Progenitor cell of endocrine pancreas (in vitro differentiated cells): Measurements from ENCODE around the gene DCDC2. TPM values are rescaled to one million over a fixed set of nuclear protein-coding genes. Genes with fewer than 3 reads are reported as not detected.
"Not testable (repeated sequence)": the region's sequence is repeated elsewhere in the genome, so short reads cannot be mapped to it uniquely, and the experiment has no call there.

Experiments used
- DNase-seq: peaks from one replicate; pipeline ENCODE4 v3.0.0; 2021; ENCODE audit warnings: low spot score; ENCODE audit not compliant: unreplicated experiment
- H3K27ac Mint-ChIP-seq: 2 replicates; pipeline ENCODE4 v1.8.0; 2021; ENCODE audit warnings: mild to moderate bottlenecking, moderate library complexity, mixed read lengths
- H3K27me3 Mint-ChIP-seq: 2 replicates; pipeline ENCODE4 v1.8.0; 2021; ENCODE audit warnings: mixed read lengths
- H3K36me3 Mint-ChIP-seq: 2 replicates; pipeline ENCODE4 v1.8.0; 2022; ENCODE audit warnings: mixed read lengths; ENCODE audit not compliant: insufficient read depth
- H3K4me1 Mint-ChIP-seq: 2 replicates; pipeline ENCODE4 v1.8.0; 2021; ENCODE audit warnings: low read depth, mixed read lengths
- H3K4me3 Mint-ChIP-seq: 2 replicates; pipeline ENCODE4 v1.8.0; 2021; ENCODE audit warnings: low read depth, mild to moderate bottlenecking, moderate library complexity, mixed read lengths
- H3K9me3 Mint-ChIP-seq: 2 replicates; pipeline ENCODE4 v1.8.0; 2021; ENCODE audit warnings: low read depth, mixed read lengths
- total RNA-seq: library from RNA; stranded (reverse); gene quantifications from 2 replicates; pipeline ENCODE4 v1.2.1, GENCODE V29; 2021
- TF ChIP-seq, protein P1 (sequence below): fragments of 200-600 bp; sonication (generic); IDR thresholded peaks from one replicate; pipeline ENCODE4 v1.5.0; 2021; ENCODE audit warnings: antibody characterized with exemption, mild to moderate bottlenecking; ENCODE audit not compliant: unreplicated experiment

Gene DCDC2
- total RNA-seq, 1 donor from 2014 or later, result 22.2 TPM

DNA sequence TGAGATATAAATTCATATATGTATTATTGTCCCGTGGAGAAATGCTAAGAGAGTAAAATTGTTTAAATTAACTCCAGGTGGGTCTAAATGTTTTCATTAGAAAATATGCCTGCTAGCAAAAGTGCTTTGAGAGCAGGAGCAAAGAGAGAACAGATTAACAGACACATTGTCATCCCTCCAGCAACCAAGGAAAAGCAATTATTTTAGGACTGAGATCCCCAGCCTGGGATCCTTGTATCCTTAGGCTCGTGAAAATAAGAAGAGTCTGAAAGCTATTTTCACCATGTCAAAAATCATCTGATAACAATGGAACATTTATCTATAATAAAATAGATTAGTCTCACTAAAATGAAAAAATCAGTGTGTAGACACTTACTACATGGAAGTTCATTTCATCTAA is 33.3 kb upstream of the DCDC2 start:
- H3K4me3 Mint-ChIP-seq, result no peak overlapping the region
- TF ChIP-seq, protein P1, sequence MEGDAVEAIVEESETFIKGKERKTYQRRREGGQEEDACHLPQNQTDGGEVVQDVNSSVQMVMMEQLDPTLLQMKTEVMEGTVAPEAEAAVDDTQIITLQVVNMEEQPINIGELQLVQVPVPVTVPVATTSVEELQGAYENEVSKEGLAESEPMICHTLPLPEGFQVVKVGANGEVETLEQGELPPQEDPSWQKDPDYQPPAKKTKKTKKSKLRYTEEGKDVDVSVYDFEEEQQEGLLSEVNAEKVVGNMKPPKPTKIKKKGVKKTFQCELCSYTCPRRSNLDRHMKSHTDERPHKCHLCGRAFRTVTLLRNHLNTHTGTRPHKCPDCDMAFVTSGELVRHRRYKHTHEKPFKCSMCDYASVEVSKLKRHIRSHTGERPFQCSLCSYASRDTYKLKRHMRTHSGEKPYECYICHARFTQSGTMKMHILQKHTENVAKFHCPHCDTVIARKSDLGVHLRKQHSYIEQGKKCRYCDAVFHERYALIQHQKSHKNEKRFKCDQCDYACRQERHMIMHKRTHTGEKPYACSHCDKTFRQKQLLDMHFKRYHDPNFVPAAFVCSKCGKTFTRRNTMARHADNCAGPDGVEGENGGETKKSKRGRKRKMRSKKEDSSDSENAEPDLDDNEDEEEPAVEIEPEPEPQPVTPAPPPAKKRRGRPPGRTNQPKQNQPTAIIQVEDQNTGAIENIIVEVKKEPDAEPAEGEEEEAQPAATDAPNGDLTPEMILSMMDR, result no peak
- no peak overlapping the region for H3K27ac Mint-ChIP-seq
- H3K27me3 Mint-ChIP-seq, result no peaks in the 10 kb centered on the region
- peaks cover 2% of the 10 kb centered on the region for H3K9me3 Mint-ChIP-seq
- no peaks in the 10 kb centered on the region for H3K4me1 Mint-ChIP-seq
- H3K36me3 Mint-ChIP-seq, result no peaks in the 10 kb centered on the region
- no peak for DNase-seq

DNA sequence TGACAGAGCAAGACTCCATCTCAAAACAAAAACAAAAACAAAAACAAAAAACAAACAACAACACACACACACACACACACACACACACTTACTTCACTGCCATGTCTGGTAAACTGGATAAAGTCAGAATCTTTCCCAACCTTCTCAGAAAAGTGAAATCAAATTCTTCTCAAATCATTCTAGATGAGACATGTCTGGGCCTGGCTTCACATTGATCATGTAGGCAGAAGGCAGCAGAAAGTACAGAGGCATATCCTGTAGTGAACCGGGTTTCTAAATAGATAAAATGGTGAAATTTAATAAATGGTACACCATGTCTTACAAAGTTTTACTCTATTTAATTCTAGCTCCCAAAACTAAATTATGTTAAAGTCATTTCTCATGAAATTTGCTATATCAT is 30.0 kb upstream of the DCDC2 start:
- TF ChIP-seq, protein P1, result no peak

DNA sequence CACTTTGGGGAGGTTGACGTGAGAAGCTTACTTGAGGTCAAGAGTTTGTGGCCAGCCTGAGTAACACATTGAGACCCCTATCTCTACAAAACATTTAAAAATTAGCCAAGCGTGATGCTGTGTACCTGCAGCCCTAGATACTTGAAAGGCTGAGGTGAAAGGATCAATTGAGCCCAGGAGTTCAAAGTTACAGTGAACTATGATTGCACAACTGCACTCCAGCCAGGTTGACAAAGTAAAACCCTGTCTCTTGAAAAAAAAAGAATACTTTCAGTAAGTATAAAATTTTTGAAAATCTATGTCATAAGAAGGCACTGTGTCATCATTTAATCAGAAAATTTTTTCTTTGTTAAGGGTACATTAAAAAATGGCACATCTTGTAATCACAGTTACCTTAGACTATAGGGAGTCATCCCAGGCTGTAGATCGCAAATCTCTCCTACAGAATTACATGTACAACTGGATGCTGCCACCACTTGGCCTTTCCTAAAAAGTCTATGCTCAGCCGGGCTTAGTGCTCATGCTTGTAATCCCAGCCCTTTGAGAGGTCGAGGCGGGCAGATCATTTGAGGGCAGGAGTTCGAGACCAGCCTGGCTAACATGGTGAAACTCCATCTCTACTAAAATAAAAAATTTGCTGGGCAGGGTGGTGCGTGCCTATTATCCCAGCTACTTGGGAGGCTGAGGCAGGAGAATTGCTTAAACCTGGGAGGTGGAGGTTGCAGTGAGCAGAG is 27.8 kb upstream of the DCDC2 start:
- no peak for DNase-seq
- Mint-ChIP-seq H3K4me3 (no peak overlapping the region), H3K27ac (peak overlapping the region; percentile 31), H3K9me3 (peaks cover 3% of the 10 kb centered on the region), H3K4me1 (peaks cover 30% of the 10 kb centered on the region), H3K36me3 (peaks cover 2% of the 10 kb centered on the region), H3K27me3 (no peaks in the 10 kb centered on the region)
- TF ChIP-seq, protein P1, result no peak

More for the DNA sequence above, 30.0 kb upstream of the DCDC2 start:
- DNase-seq, result no peak
- Mint-ChIP-seq H3K4me1 (peaks cover 14% of the 10 kb centered on the region), H3K27me3 (no peaks in the 10 kb centered on the region), H3K36me3 (peaks cover 2% of the 10 kb centered on the region), H3K27ac (no peak overlapping the region), H3K4me3 (no peak overlapping the region), H3K9me3 (peaks cover 3% of the 10 kb centered on the region)

DNA sequence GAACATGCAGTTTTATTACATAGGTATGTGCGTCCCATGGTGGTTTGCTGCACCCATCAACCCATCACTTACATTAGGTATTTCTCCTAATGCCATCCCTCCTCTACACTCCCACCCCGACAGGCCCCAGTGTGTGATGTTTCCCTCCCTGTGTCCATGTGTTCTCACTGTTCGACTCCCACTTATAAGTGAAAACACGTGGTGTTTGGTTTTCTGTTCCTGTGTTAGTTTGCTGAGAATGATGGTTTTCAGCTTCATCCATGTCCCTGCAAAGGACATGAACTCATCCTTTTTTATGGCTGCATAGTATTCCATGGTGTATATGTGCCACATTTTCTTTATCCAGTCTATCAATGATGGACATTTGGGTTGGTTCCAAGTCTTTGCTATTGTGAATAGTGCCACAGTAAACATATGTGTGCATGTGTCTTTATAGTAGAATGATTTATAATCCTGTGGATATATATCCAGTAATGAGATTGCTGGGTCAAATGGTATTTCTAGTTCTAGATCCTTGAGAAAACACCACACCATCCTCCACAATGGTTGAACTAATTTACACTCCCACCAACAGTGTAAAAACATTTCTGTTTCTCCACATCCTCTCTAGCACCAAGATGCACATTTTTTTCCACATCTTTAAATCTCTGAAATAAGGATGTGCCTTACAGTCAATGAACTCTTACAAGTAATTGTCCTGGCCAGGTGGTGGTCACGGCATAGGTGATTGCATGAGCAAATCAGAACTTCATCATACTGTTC is 26.7 kb upstream of the DCDC2 start:
- H3K9me3 Mint-ChIP-seq, H3K27me3 Mint-ChIP-seq, DNase-seq, H3K27ac Mint-ChIP-seq, H3K36me3 Mint-ChIP-seq, H3K4me3 Mint-ChIP-seq: not testable (repeated sequence)
- H3K4me1 Mint-ChIP-seq, result peaks cover 30% of the 10 kb centered on the region

GRCh38 chr6:24382891-24383494 is 25.1 kb upstream of the DCDC2 start:
- Mint-ChIP-seq H3K4me3 (peak overlapping the region; percentile 50), H3K4me1 (peaks cover 30% of the 10 kb centered on the region), H3K27ac (peak overlapping the region; percentile 95)
- DNase-seq, H3K36me3 Mint-ChIP-seq, H3K27me3 Mint-ChIP-seq, H3K9me3 Mint-ChIP-seq: not testable (repeated sequence)

DNA sequence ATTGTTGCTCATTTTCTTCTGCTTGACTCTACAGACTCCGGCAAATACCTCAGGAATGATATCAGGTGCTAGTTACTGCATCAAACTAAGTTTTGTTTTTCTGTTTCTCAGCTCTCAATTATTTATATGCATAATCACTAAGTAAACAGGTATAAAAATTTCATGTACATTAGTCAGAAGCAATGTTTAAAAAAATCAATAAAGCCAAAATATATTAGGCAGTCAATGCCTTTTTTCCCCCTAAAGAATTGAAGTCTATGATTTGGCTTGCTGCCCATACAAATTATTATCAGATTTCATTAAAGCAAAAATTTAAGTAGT is 24.3 kb upstream of the DCDC2 start:
- Mint-ChIP-seq H3K4me1 (peaks cover 30% of the 10 kb centered on the region), H3K36me3 (peaks cover 2% of the 10 kb centered on the region), H3K4me3 (no peak overlapping the region), H3K27me3 (no peaks in the 10 kb centered on the region), H3K27ac (peak overlapping the region; percentile 95), H3K9me3 (peaks cover 3% of the 10 kb centered on the region)
- TF ChIP-seq, protein P1, result no peak
- DNase-seq, result no peak
